Breast epithelium (tissue), 4 donors: ENCODE measurements around the gene ARHGAP10. TPM values are rescaled to one million over a fixed set of nuclear protein-coding genes. Genes with fewer than 3 reads are reported as not detected.
"Not testable (repeated sequence)": the region's sequence is repeated elsewhere in the genome, so short reads cannot be mapped to it uniquely, and the experiment has no call there.

Experiments used
- DNase-seq, 2 donors: peaks; one replicate each; pipeline ENCODE4 v3.0.0-alpha.2; 2019; ENCODE audit warnings: low spot score in 2 of 2
- H3K27ac ChIP-seq, 2 donors: fragments of 200-600 bp; sonication (generic) in 1 of 2; one replicate each; pipeline ENCODE4 v1.5.1; 2016 to 2019; ENCODE audit warnings: mild to moderate bottlenecking in 1 of 2
- H3K27me3 ChIP-seq, 2 donors: fragments of 200-600 bp; sonication (generic) in 1 of 2; one replicate each; pipeline versions ENCODE4 v1.5.1 to v1.6.0; 2017 to 2019; ENCODE audit warnings: control low read depth in 1 of 2, mild to moderate bottlenecking in 1 of 2
- H3K36me3 ChIP-seq: fragments of 200-600 bp; one replicate; pipeline ENCODE4 v1.5.1; 2019
- H3K4me1 ChIP-seq, 2 donors: fragments of 200-600 bp; sonication (generic); one replicate each; pipeline ENCODE4 v1.5.1; 2016 to 2019; ENCODE audit warnings: control low read depth in 1 of 2
- H3K4me3 ChIP-seq, 3 donors: fragments of 200-600 bp; sonication (generic); 1 replicate in 2 of 3; 2 replicates in 1 of 3; pipeline ENCODE4 v1.5.1; 2016 to 2019; ENCODE audit warnings: mild to moderate bottlenecking in 3 of 3, moderate library complexity in 2 of 3
- H3K9me3 ChIP-seq, 2 donors: fragments of 200-600 bp; sonication (generic) in 1 of 2; one replicate each; pipeline ENCODE4 v1.5.1; 2016 to 2019; ENCODE audit warnings: control low read depth in 1 of 2
- POLR2A ChIP-seq: fragments of 450-650 bp; IDR thresholded peaks from one replicate; pipeline ENCODE4 v1.6.1; 2016; ENCODE audit warnings: antibody characterized with exemption, mild to moderate bottlenecking, moderate library complexity
- POLR2AphosphoS5 ChIP-seq, 3 donors: sonication (generic); formaldehyde crosslinking; IDR thresholded peaks; one replicate each; pipeline ENCODE4 v1.6.1; 2017; ENCODE audit warnings: antibody characterized with exemption in 3 of 3
- intact Hi-C: fragments of 100-400 bp; cut with DNase I; formaldehyde crosslinking; loops from one replicate; pipeline ENCODE4 v1.15.1; 2023; ENCODE audit warnings: low total_unique reads
- total RNA-seq, 3 donors: library from RNA; depleted of rRNA; stranded (reverse); fragments of >200 nt; gene quantifications; one replicate each; pipeline ENCODE4 v1.1.0, GENCODE V29; 2016
- TF ChIP-seq, protein P1 (sequence below), 3 donors: fragments of 450-650 bp; IDR thresholded peaks; one replicate each; pipeline ENCODE4 v1.5.1; 2016 to 2017; ENCODE audit warnings: antibody characterized with exemption in 3 of 3, mild to moderate bottlenecking in 3 of 3, moderate library complexity in 3 of 3

Gene ARHGAP10
- total RNA-seq, 3 donors from 2014 or later = 49.5 to 138 (median 62.6) TPM

- Histone ChIP-seq H3K27ac (no peak overlapping the region), H3K9me3 (no peaks in the 10 kb centered on the region), H3K27me3 (no peaks in the 10 kb centered on the region), H3K4me3 (no peak overlapping the region), H3K4me1 (no peaks in the 10 kb centered on the region), H3K36me3 (no peaks in the 10 kb centered on the region)
- no peak for DNase-seq
- TF ChIP-seq POLR2A = no peak
- TF ChIP-seq, protein P1, sequence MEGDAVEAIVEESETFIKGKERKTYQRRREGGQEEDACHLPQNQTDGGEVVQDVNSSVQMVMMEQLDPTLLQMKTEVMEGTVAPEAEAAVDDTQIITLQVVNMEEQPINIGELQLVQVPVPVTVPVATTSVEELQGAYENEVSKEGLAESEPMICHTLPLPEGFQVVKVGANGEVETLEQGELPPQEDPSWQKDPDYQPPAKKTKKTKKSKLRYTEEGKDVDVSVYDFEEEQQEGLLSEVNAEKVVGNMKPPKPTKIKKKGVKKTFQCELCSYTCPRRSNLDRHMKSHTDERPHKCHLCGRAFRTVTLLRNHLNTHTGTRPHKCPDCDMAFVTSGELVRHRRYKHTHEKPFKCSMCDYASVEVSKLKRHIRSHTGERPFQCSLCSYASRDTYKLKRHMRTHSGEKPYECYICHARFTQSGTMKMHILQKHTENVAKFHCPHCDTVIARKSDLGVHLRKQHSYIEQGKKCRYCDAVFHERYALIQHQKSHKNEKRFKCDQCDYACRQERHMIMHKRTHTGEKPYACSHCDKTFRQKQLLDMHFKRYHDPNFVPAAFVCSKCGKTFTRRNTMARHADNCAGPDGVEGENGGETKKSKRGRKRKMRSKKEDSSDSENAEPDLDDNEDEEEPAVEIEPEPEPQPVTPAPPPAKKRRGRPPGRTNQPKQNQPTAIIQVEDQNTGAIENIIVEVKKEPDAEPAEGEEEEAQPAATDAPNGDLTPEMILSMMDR (IDR thresholded peaks at IDR 0.05) = no peak
- no peak for TF ChIP-seq POLR2AphosphoS5 (IDR thresholded peaks at IDR 0.05)
- intact Hi-C loops = no loop called here
These were observed 60.0 kb downstream of the ARHGAP10 start for GRCh38 chr4:147791865-147792264.

- Histone ChIP-seq H3K4me3 (no peak overlapping the region), H3K4me1 (no peaks in the 10 kb centered on the region), H3K27ac (no peak overlapping the region), H3K9me3 (no peaks in the 10 kb centered on the region), H3K36me3 (no peaks in the 10 kb centered on the region), H3K27me3 (no peaks in the 10 kb centered on the region)
- intact Hi-C loops = no loop called here
- no peak for DNase-seq
- TF ChIP-seq POLR2A (no peak), POLR2AphosphoS5 (IDR thresholded peaks at IDR 0.05) (no peak)
- TF ChIP-seq, protein P1 (IDR thresholded peaks at IDR 0.05) = no peak
These were observed 61.9 kb downstream of the ARHGAP10 start for GRCh38 chr4:147793569-147794313.

GRCh38 chr4:147794314-147794680 lies 62.4 kb downstream of the ARHGAP10 start:
- TF ChIP-seq, protein P1 (IDR thresholded peaks at IDR 0.05) = no peak
- TF ChIP-seq POLR2A (no peak), POLR2AphosphoS5 (IDR thresholded peaks at IDR 0.05) (no peak)
- Histone ChIP-seq H3K27me3 (no peaks in the 10 kb centered on the region), H3K27ac (no peak overlapping the region), H3K4me1 (no peaks in the 10 kb centered on the region), H3K9me3 (no peaks in the 10 kb centered on the region), H3K4me3 (no peak overlapping the region), H3K36me3 (no peaks in the 10 kb centered on the region)
- no peak for DNase-seq
- intact Hi-C loops = no loop called here

- H3K4me3 ChIP-seq = no peak overlapping the region
- intact Hi-C loops = no loop called here
These were observed 63.0 kb downstream of the ARHGAP10 start for GRCh38 chr4:147794787-147795413.

GRCh38 chr4:147799057-147799456 lies 67.2 kb downstream of the ARHGAP10 start:
- H3K4me1 ChIP-seq, DNase-seq, H3K4me3 ChIP-seq, H3K9me3 ChIP-seq, H3K27me3 ChIP-seq, H3K27ac ChIP-seq, intact Hi-C loops, H3K36me3 ChIP-seq: not testable (repeated sequence)

More at GRCh38 chr4:147794787-147795413, 63.0 kb downstream of the ARHGAP10 start:
- no peak overlapping the region for H3K27ac ChIP-seq
- no peak for DNase-seq
- TF ChIP-seq, protein P1 (IDR thresholded peaks at IDR 0.05) = no peak
- no peak for TF ChIP-seq POLR2AphosphoS5 (IDR thresholded peaks at IDR 0.05)
- TF ChIP-seq POLR2A = no peak
- H3K4me1 ChIP-seq = no peaks in the 10 kb centered on the region
- no peaks in the 10 kb centered on the region for H3K27me3 ChIP-seq
- H3K36me3 ChIP-seq = no peaks in the 10 kb centered on the region
- no peaks in the 10 kb centered on the region for H3K9me3 ChIP-seq
